Mesenchymal stem cell (in vitro differentiated cells and primary cell): ENCODE results near the gene SLIT3.

Source experiments
- DNase-seq: peaks from one replicate; pipeline ENCODE4 v3.0.0-alpha.2; 2013
- H2AFZ ChIP-seq: one replicate; pipeline ENCODE4 v1.6.1; 2013; ENCODE audit warnings: low read depth, mild to moderate bottlenecking, control low read depth, inconsistent platforms, low read length, moderate library complexity
- H2AK5ac ChIP-seq: 2 replicates; pipeline ENCODE4 v1.6.1; 2013; ENCODE audit warnings: low read length, moderate library complexity, mild to moderate bottlenecking, inconsistent platforms; ENCODE audit not compliant: severe bottlenecking
- H2BK120ac ChIP-seq: one replicate; pipeline ENCODE4 v1.6.1; 2013; ENCODE audit warnings: low read depth, mild to moderate bottlenecking, inconsistent platforms, low read length, moderate library complexity
- H2BK12ac ChIP-seq, 2 experiments: one replicate each; pipeline ENCODE4 v1.6.1; 2013; ENCODE audit warnings: inconsistent platforms in 2 of 2, low read length in 2 of 2, mild to moderate bottlenecking in 2 of 2, moderate library complexity in 2 of 2, control low read depth in 1 of 2
- H2BK15ac ChIP-seq: one replicate; pipeline ENCODE4 v1.6.1; 2013; ENCODE audit warnings: mild to moderate bottlenecking, low read depth, inconsistent platforms; ENCODE audit not compliant: poor library complexity, severe bottlenecking
- H2BK5ac ChIP-seq: 2 replicates; pipeline ENCODE4 v1.6.1; 2013; ENCODE audit warnings: low read depth, mild to moderate bottlenecking, low read length, control low read depth, inconsistent platforms; ENCODE audit not compliant: poor library complexity, severe bottlenecking
- H3K14ac ChIP-seq, 2 experiments: one replicate each; pipeline ENCODE4 v1.6.1; 2013; ENCODE audit warnings: inconsistent platforms in 2 of 2, low read length in 2 of 2, control low read depth in 1 of 2, mild to moderate bottlenecking in 1 of 2, moderate library complexity in 1 of 2
- H3K18ac ChIP-seq, 2 experiments: one replicate each; pipeline ENCODE4 v1.6.1; 2013; ENCODE audit warnings: inconsistent platforms in 2 of 2, low read length in 2 of 2, control low read depth in 1 of 2, low read depth in 1 of 2, mild to moderate bottlenecking in 1 of 2
- H3K23ac ChIP-seq, 2 experiments: one replicate each; pipeline ENCODE4 v1.6.1; 2013; ENCODE audit warnings: inconsistent platforms in 2 of 2, low read length in 2 of 2, mild to moderate bottlenecking in 2 of 2, moderate library complexity in 2 of 2, control low read depth in 1 of 2
- H3K27ac ChIP-seq: 2 replicates; pipeline ENCODE4 v1.5.1; 2013; ENCODE audit warnings: mild to moderate bottlenecking, moderate library complexity, low read length, control low read depth, inconsistent platforms; ENCODE audit not compliant: poor library complexity, severe bottlenecking
- H3K27me3 ChIP-seq, 2 experiments: 2 replicates each; pipeline versions ENCODE4 v1.6.1 to v1.7.0; 2013; ENCODE audit warnings: low read length in 2 of 2, mild to moderate bottlenecking in 2 of 2, moderate library complexity in 2 of 2, control low read depth in 1 of 2, inconsistent platforms in 1 of 2; ENCODE audit not compliant: control insufficient read depth in 1 of 2, insufficient read depth in 1 of 2
- H3K36me3 ChIP-seq, 2 experiments: 2 replicates each; pipeline versions ENCODE4 v1.6.1 to v1.7.0; 2013; ENCODE audit warnings: low read length in 2 of 2, control low read depth in 1 of 2, inconsistent platforms in 1 of 2, low read depth in 1 of 2, mild to moderate bottlenecking in 1 of 2; ENCODE audit not compliant: insufficient read depth in 2 of 2, control insufficient read depth in 1 of 2
- H3K4ac ChIP-seq, 2 experiments: one replicate each; pipeline ENCODE4 v1.6.1; 2013; ENCODE audit warnings: inconsistent platforms in 2 of 2, low read length in 2 of 2, mild to moderate bottlenecking in 2 of 2, moderate library complexity in 2 of 2, control low read depth in 1 of 2, low read depth in 1 of 2
- H3K4me1 ChIP-seq: 2 replicates; pipeline ENCODE4 v1.6.1; 2013; ENCODE audit warnings: low read depth, low read length, control low read depth; ENCODE audit not compliant: control insufficient read depth, insufficient read depth
- H3K4me2 ChIP-seq: 2 replicates; pipeline ENCODE4 v1.6.1; 2013; ENCODE audit warnings: low read length, mild to moderate bottlenecking, inconsistent platforms; ENCODE audit not compliant: poor library complexity, severe bottlenecking
- H3K4me3 ChIP-seq, 2 experiments: 2 replicates each; pipeline versions ENCODE4 v1.5.1 to v1.7.0; 2013; ENCODE audit warnings: low read length in 2 of 2, mild to moderate bottlenecking in 2 of 2, control low read depth in 1 of 2, low read depth in 1 of 2; ENCODE audit not compliant: insufficient read depth in 1 of 2
- H3K79me1 ChIP-seq: replicated peaks from 2 replicates; pipeline ENCODE4 v1.6.1; 2013; ENCODE audit warnings: mild to moderate bottlenecking, control low read depth, low read length, inconsistent platforms; ENCODE audit not compliant: poor library complexity, severe bottlenecking
- H3K9ac ChIP-seq: 2 replicates; pipeline ENCODE4 v1.7.0; 2013; ENCODE audit warnings: mild to moderate bottlenecking, low read length, moderate library complexity
- H3K9me3 ChIP-seq: 2 replicates; pipeline ENCODE4 v1.7.0; 2013; ENCODE audit warnings: mild to moderate bottlenecking, low read length; ENCODE audit not compliant: control insufficient read depth
- H4K8ac ChIP-seq: one replicate; pipeline ENCODE4 v1.6.1; 2013; ENCODE audit warnings: inconsistent platforms, mild to moderate bottlenecking, low read length, moderate library complexity
- H4K91ac ChIP-seq: one replicate; pipeline ENCODE4 v1.6.1; 2013; ENCODE audit warnings: mild to moderate bottlenecking, low read length, inconsistent platforms
- WGBS: methylation state at CpG from one replicate; pipeline ENCODE4 v1.1.7; 2013; ENCODE audit warnings: mixed read lengths; 5-methylcytosine and 5-hydroxymethylcytosine counted together

SLIT3 gene

DNA sequence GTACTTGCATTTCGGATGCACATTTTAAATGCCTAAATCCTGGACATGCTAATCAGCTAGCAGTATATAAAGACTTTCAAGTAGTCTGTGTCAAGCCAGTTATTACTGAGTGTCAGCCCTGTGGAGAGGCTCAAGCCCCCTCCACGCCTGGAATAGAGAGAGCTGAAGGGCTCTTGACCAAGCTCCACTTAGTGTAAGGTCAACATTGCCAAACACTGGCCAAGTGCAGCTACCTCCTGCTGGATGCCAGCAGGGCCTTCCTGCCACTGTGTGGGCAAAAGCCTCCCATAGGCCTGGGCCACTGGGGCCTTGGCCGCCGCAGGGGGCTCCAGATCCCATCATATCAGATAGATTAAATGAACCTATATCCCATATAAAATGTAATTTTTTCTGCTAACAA is 482.4 kb downstream of the SLIT3 start:
- DNase-seq, result no peak

DNA sequence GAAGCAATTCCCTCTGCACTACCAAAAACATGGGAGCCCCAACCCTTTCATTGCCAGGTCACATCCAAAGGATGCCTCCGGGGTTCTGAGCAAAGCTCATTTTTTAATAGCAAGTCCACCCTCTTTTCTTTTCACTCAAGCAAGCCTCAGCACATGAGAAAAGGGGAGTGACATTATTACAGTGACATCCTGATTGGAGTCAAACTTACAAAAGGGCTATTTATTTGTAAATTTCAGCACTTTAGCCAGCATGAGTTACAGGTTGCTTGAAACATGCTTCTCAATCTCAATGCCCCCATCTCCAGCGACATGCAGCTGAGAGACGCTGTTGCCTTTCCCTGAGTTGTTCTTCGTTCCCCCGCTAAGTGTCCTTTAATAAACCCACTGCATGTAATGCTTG is 483.3 kb downstream of the SLIT3 start:
- H3K9ac ChIP-seq, result no peak overlapping the region
- H3K27me3 ChIP-seq, result no peaks in the 10 kb centered on the region
- H3K79me1 ChIP-seq, result no peaks in the 10 kb centered on the region
- H3K27ac ChIP-seq, result no peak overlapping the region
- no peak overlapping the region for H2BK12ac ChIP-seq
- no peak overlapping the region for H2BK15ac ChIP-seq
- no peak overlapping the region for H3K18ac ChIP-seq
- H2BK120ac ChIP-seq, result no peak overlapping the region
- no peak overlapping the region for H3K4me2 ChIP-seq
- H3K9me3 ChIP-seq, result no peaks in the 10 kb centered on the region
- no peak overlapping the region for H2AK5ac ChIP-seq
- H3K36me3 ChIP-seq, result peaks cover 0 to 91% of the 10 kb centered on the region in 2 experiments
- no peak overlapping the region for H3K4ac ChIP-seq
- H3K14ac ChIP-seq, result no peak overlapping the region
- H2BK5ac ChIP-seq, result no peak overlapping the region
- H4K91ac ChIP-seq, result no peak overlapping the region
- H3K4me1 ChIP-seq, result no peaks in the 10 kb centered on the region
- H3K23ac ChIP-seq, result no peak overlapping the region
- no peak overlapping the region for H3K4me3 ChIP-seq
- DNase-seq, result no peak
- no peak overlapping the region for H2AFZ ChIP-seq
- no peak overlapping the region for H4K8ac ChIP-seq
- 81% methylated on average over 5 of the region's 5 CpGs for WGBS

More for the DNA sequence above, 482.4 kb downstream of the SLIT3 start:
- WGBS, result 61% methylated on average over 2 of the region's 4 CpGs
- Histone ChIP-seq H3K14ac (no peak overlapping the region), H2AFZ (no peak overlapping the region), H3K27ac (no peak overlapping the region), H2BK120ac (no peak overlapping the region), H3K79me1 (no peaks in the 10 kb centered on the region), H3K23ac (no peak overlapping the region), H3K4ac (no peak overlapping the region), H3K18ac (no peak overlapping the region), H2BK15ac (no peak overlapping the region), H4K8ac (no peak overlapping the region), H3K4me2 (no peak overlapping the region), H3K27me3 (no peaks in the 10 kb centered on the region), H3K9me3 (no peaks in the 10 kb centered on the region), H3K4me1 (no peaks in the 10 kb centered on the region), H4K91ac (no peak overlapping the region), H3K36me3 (peaks cover 0 to 91% of the 10 kb centered on the region in 2 experiments), H3K9ac (no peak overlapping the region), H2BK12ac (no peak overlapping the region), H2BK5ac (no peak overlapping the region), H3K4me3 (no peak overlapping the region), H2AK5ac (no peak overlapping the region)

DNA sequence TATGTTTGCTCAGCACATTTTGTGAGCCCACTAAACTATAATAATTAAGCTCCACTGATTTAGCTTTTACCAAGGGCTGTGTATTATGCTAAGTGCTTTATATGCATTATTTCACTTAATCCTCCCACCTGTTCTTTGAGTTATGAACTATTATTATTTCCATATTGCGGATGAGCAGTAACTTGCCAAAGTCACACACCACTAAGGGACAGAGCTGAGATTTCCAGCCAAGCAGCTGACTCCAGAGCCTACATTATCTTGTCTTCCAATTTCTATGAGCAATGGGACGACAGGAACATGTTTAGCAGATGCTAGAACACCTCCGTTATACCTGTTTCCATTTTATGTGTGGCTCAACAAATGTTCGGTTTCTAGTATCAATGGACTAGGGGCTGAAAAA is 484.3 kb downstream of the SLIT3 start:
- Histone ChIP-seq H2AFZ (no peak overlapping the region), H3K9ac (no peak overlapping the region), H3K36me3 (peaks cover 0 to 94% of the 10 kb centered on the region in 2 experiments), H3K4ac (no peak overlapping the region), H3K9me3 (no peaks in the 10 kb centered on the region), H4K8ac (no peak overlapping the region), H3K27ac (no peak overlapping the region), H3K4me3 (no peak overlapping the region), H2BK12ac (no peak overlapping the region), H4K91ac (no peak overlapping the region), H3K4me2 (no peak overlapping the region), H2BK120ac (no peak overlapping the region), H3K23ac (no peak overlapping the region), H3K18ac (no peak overlapping the region), H2BK15ac (no peak overlapping the region), H3K14ac (no peak overlapping the region), H2BK5ac (no peak overlapping the region), H3K79me1 (no peaks in the 10 kb centered on the region), H2AK5ac (no peak overlapping the region), H3K4me1 (no peaks in the 10 kb centered on the region), H3K27me3 (no peaks in the 10 kb centered on the region)
- DNase-seq, result no peak
- WGBS, result 92% methylated on average over 4 of the region's 4 CpGs

DNA sequence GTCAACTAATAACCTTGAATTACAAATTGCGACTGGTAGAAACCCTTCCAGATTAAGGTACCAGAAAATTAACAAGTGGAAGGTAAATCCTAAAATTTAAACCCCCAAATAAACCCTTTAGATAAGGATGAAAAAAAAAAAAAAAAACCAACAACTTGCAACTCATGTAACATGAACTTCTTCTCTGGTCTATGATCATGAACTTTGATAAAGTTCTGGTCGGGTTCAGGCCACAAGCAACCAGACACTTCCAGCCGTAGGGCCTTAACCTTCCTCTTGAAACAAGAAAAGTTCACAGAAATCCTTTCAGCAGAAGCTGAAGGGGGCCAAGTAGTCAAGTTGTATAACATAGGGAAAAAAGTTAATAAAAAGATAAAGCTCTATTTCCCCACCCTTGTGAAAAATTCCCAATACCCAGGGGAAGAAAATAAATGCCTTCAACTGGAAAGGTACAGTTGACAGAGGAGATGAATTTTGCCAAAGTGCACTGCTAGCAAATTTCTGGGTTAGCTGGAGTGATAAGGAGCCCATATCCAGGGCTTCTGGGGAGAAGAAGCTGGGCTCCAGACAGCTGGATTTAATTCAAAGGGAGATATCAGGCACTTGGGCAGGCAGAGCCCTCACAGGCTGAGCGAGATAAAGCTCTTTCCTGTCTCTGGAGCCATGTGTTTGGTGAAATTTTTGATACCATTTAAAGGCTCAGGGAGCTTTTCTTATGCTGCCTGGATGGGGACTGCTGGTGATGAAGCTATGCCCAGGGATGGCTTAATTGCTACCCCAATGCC is 487.6 kb downstream of the SLIT3 start:
- Histone ChIP-seq H3K14ac (no peak overlapping the region), H4K8ac (no peak overlapping the region), H3K4me3 (no peak overlapping the region), H3K9ac (no peak overlapping the region), H3K23ac (no peak overlapping the region), H2BK120ac (no peak overlapping the region), H3K18ac (no peak overlapping the region), H2BK5ac (no peak overlapping the region), H2BK15ac (no peak overlapping the region), H3K4me2 (no peak overlapping the region), H3K9me3 (no peaks in the 10 kb centered on the region), H3K4ac (no peak overlapping the region), H3K27ac (no peak overlapping the region), H4K91ac (no peak overlapping the region), H2BK12ac (no peak overlapping the region), H2AFZ (no peak overlapping the region), H3K27me3 (peaks cover 0 to 3% of the 10 kb centered on the region in 2 experiments), H3K79me1 (no peaks in the 10 kb centered on the region), H2AK5ac (no peak overlapping the region), H3K4me1 (no peaks in the 10 kb centered on the region), H3K36me3 (peaks cover 0 to 95% of the 10 kb centered on the region in 2 experiments)
- WGBS, result 51% methylated on average over 3 of the region's 4 CpGs
- DNase-seq, result no peak
